GM10266 (cell line): ENCODE results near the gene HRG.
A peak's percentile ranks its signal among the peaks of the same experiment; 100 is the strongest.
"Not testable (repeated sequence)": the region's sequence is repeated elsewhere in the genome, so short reads cannot be mapped to it uniquely, and the experiment has no call there.

Experiments
- DNase-seq: peaks from one replicate; pipeline ENCODE4 v3.0.0; 2012; ENCODE audit errors: extremely low spot score
- TF ChIP-seq, protein P1 (sequence below): IDR thresholded peaks from 2 replicates; pipeline ENCODE4 v1.5.1; 2012; ENCODE audit warnings: mild to moderate bottlenecking, low read depth; ENCODE audit not compliant: control insufficient read depth, insufficient read depth; ENCODE audit errors: missing control alignments

Gene HRG

DNA sequence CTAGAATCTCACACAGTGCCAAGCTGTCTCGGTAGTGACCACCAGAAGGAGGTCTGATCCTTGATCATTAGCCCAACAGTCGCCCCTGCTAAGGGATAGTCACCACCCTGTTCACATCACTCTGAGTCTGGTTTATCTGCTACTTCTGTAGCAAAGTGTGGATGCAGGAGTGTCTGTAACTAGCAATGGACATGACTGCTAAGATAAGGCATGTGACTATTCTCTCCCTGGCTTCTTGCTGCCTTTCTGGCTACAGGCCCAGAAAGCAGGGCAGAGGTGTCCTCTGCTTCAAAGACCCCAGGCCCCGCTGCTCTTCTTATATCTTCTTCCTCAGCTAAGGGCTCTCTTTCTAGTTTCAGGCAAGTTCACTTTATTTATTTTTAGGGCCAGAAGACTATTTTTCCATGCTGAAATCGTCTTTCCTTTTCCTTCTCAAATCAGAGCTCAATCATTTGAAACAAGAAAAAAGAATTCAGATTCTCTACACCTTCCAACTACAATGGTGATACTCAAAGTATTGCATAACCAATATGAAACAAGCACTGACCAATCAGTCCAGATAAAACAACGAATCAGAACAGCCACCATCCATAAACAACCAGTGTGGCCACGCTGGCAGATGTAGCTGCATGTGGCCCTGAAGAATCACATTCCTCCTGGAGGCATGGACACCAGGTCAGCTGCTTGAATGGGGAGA is 43.3 kb downstream of the HRG start:
- DNase-seq: no peak

DNA sequence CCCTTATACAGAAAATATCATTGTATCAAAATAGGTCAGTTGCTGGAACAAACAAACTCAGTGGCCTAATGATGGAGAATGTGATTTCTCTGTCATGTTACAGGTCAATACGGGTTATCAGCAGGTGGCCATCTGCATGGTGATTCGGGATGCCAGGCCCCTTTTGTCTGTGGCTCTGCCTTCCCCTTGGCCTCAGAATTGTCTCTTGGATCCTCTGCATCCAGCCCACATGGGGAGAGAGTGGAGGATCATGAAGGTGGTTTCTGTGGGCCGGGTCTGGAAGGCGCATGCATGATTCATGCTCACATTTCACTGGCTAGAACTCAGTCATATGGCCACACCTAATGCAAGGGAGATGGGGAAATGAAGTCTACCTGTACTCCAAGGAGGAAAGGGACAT is 44.9 kb downstream of the HRG start:
- not testable (repeated sequence) for DNase-seq

More for the DNA sequence above, 43.3 kb downstream of the HRG start:
- TF ChIP-seq, protein P1, sequence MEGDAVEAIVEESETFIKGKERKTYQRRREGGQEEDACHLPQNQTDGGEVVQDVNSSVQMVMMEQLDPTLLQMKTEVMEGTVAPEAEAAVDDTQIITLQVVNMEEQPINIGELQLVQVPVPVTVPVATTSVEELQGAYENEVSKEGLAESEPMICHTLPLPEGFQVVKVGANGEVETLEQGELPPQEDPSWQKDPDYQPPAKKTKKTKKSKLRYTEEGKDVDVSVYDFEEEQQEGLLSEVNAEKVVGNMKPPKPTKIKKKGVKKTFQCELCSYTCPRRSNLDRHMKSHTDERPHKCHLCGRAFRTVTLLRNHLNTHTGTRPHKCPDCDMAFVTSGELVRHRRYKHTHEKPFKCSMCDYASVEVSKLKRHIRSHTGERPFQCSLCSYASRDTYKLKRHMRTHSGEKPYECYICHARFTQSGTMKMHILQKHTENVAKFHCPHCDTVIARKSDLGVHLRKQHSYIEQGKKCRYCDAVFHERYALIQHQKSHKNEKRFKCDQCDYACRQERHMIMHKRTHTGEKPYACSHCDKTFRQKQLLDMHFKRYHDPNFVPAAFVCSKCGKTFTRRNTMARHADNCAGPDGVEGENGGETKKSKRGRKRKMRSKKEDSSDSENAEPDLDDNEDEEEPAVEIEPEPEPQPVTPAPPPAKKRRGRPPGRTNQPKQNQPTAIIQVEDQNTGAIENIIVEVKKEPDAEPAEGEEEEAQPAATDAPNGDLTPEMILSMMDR: no peak

DNA sequence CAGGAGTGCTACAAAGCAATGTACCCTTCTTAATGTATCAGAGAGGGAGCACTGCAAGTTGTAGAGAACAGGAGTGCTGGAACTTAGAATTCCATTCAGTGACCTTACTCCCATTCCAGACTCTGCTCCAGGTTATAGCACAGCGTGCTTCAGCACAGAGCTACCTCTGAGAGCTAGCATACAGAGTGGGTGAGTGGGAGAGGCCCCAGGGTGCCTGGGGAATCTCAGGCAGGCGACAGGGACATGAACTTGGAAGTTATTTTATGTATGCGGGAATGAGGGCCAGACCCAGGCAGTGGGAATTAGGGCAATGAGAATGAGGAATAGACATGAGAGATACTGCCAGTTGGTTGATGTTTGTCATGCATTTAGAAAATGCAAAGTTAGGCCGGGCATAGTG is 47.7 kb downstream of the HRG start:
- no peak for DNase-seq
- TF ChIP-seq, protein P1: no peak

DNA sequence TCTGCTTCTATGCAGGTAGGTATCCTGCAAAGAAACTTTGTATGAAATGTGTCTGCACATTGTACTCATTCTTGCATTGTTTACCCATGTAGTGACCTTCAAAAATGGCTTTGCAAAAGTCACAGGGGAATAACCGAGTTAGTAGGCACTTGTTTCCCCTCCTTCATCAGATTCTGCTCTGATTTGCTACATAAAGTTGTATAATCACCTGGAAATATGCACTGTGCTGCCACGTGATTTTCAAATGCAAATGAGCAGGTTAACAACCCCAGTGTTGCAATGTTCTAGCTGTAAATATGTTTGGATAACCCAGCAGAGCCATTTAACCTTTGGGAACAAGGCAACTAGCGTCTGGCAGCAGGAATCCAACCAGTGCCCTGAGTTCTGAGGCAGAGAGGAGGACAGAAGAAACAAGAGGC is 51.2 kb downstream of the HRG start, which contains the start of gene KNG1:
Gene KNG1, plus strand, starts transcription at position 321 of the 419 bp plus-strand sequence. CDS start 184 bp downstream, outside the sequence.
- DNase-seq: no peak
- TF ChIP-seq, protein P1: no peak

DNA sequence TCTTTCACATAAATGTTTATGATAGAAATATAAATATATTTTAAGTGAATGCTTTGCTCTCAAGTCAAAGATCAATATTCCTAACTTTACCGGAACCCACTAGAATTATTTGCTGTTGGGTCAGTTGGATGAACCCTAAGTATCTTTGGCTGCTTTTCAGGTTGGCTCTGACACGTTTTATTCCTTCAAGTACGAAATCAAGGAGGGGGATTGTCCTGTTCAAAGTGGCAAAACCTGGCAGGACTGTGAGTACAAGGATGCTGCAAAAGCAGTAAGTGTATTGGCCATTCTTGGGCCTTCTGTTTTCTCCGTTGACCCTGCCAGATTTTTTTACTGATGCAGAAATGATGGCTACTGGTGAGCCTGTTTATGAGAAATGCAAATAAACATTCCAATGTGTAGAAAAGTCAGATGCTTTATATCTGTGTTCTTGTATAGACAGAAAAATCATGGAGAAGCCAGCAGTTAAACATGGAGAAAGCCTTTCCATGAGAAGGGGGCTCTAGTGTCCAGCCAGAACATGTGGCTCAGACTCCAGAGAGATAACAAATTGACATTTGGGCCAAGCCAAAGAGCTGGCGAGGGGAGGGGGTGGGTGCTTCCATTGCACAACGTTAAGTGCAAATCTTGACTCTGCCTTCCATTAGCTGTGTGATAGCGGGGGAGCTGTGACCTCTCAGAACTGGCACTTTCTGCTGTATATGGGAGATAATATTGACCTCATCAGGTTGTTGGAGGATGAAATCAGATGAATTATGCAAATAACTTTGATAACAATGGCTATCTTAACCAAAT is 54.3 kb downstream of the HRG start:
- TF ChIP-seq, protein P1: no peak
- DNase-seq: no peak

DNA sequence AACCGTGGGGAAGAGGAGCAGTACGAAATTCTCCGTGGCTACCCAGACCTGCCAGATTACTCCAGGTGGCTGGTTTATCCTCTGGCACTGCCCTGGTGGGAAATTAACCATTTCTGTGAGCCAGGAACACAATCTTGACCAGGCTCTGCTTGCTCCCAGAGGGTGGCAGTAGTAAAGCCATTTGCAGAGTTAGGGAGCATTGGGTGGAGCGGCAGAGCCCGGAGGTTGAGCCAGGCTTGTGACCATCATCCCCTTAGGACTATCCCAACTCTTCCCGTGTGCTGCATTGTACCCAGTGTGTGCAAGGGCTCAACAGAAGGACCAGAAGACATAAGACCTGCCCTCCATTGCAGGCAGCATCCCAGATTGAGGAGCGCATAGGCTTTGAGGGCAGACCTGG is 56.6 kb downstream of the HRG start:
- TF ChIP-seq, protein P1: peak; percentile 36
- DNase-seq: no peak

DNA sequence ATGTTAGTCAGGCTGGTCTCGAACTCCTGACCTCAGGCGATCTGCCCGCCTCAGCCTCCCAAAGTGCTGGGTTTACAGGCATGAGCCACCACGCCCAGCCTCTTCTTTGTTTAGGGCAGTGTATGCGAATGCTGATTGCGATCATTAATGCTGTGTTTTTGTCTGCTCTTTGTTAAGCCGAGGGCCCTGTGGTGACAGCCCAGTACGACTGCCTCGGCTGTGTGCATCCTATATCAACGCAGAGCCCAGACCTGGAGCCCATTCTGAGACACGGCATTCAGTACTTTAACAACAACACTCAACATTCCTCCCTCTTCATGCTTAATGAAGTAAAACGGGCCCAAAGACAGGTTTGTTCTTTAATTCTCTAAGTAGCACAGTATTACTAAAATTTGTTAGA is 59.1 kb downstream of the HRG start:
- TF ChIP-seq, protein P1: no peak
- DNase-seq: no peak
